GM19023 (cell line): Measurements from ENCODE around the gene MAP3K9.
"Not testable (repeated sequence)": the region's sequence is repeated elsewhere in the genome, so short reads cannot be mapped to it uniquely, and the experiment has no call there.

Experiments used
- ATAC-seq: cut with Tn5 transposase; IDR thresholded peaks from one replicate; pipeline ENCODE4 v1.9.1; 2021; ENCODE audit warnings: mild to moderate bottlenecking, moderate library complexity; ENCODE audit not compliant: unreplicated experiment

MAP3K9 gene

GRCh38 chr14:70809225-70810219 is at the start of gene MAP3K9:
Gene MAP3K9, minus strand, starts transcription at chr14:70809513. Its CDS starts 342 bp downstream, at chr14:70809171.
- ATAC-seq = peak; percentile 85

GRCh38 chr14:70858641-70859040 is 49.3 kb upstream of the MAP3K9 start:
- no peak for ATAC-seq

GRCh38 chr14:70857496-70857890 is 48.2 kb upstream of the MAP3K9 start:
- no peak for ATAC-seq

- no peak for ATAC-seq
Measured at GRCh38 chr14:70856851-70857495, 47.7 kb upstream of the MAP3K9 start.

GRCh38 chr14:70855486-70855885 is 46.2 kb upstream of the MAP3K9 start:
- ATAC-seq = no peak

- not testable (repeated sequence) for ATAC-seq
Measured at GRCh38 chr14:70853658-70854057, 44.3 kb upstream of the MAP3K9 start.

GRCh38 chr14:70847406-70848090 is 38.2 kb upstream of the MAP3K9 start:
- ATAC-seq = no peak

GRCh38 chr14:70845601-70846000 is 36.3 kb upstream of the MAP3K9 start:
- no peak for ATAC-seq

- ATAC-seq = no peak
Measured at GRCh38 chr14:70842851-70843462, 33.6 kb upstream of the MAP3K9 start.

- no peak for ATAC-seq
Measured at GRCh38 chr14:70838076-70838475, 28.8 kb upstream of the MAP3K9 start.

GRCh38 chr14:70836946-70837345 is 27.6 kb upstream of the MAP3K9 start:
- ATAC-seq = no peak

GRCh38 chr14:70833884-70834283 is 24.6 kb upstream of the MAP3K9 start:
- no peak for ATAC-seq

GRCh38 chr14:70832561-70833305 is 23.4 kb upstream of the MAP3K9 start:
- no peak for ATAC-seq

- ATAC-seq = no peak
Measured at GRCh38 chr14:70830998-70831781, 21.9 kb upstream of the MAP3K9 start.

- ATAC-seq = no peak
Measured at GRCh38 chr14:70828188-70828587, 18.9 kb upstream of the MAP3K9 start.

GRCh38 chr14:70827752-70828151 is 18.4 kb upstream of the MAP3K9 start:
- no peak for ATAC-seq

- no peak for ATAC-seq
Measured at GRCh38 chr14:70827347-70827746, 18.0 kb upstream of the MAP3K9 start.

GRCh38 chr14:70823281-70823680 is 14.0 kb upstream of the MAP3K9 start:
- no peak for ATAC-seq

GRCh38 chr14:70822530-70823185 is 13.3 kb upstream of the MAP3K9 start:
- ATAC-seq = no peak
